Thyroid gland (tissue), 4 donors: ENCODE measurements around the gene ULBP2. TPM values are rescaled to one million over a fixed set of nuclear protein-coding genes. Genes with fewer than 3 reads are reported as not detected.
A peak's percentile ranks its signal among the peaks of the same experiment; 100 is the strongest.

Experiments
- DNase-seq, 2 donors: peaks; one replicate each; pipeline ENCODE4 v3.0.0-alpha.2; 2019
- H3K27ac ChIP-seq, 3 donors: fragments of 200-600 bp; sonication (generic); 1 replicate in 2 of 3; 2 replicates in 1 of 3; pipeline ENCODE4 v1.5.1; 2016 to 2019; ENCODE audit warnings: mild to moderate bottlenecking in 1 of 3, moderate library complexity in 1 of 3
- H3K27me3 ChIP-seq: fragments of 200-600 bp; sonication (generic); one replicate; pipeline ENCODE4 v1.5.1; 2019
- H3K36me3 ChIP-seq, 2 donors: fragments of 200-600 bp; sonication (generic); one replicate each; pipeline ENCODE4 v1.5.1; 2016 to 2019
- H3K4me1 ChIP-seq, 2 donors: fragments of 200-600 bp; sonication (generic); one replicate each; pipeline ENCODE4 v1.5.1; 2017 to 2019
- H3K4me3 ChIP-seq, 3 donors: fragments of 200-600 bp; sonication (generic); replicated peaks in 1 of 3; 1 replicate in 2 of 3; 2 replicates in 1 of 3; pipeline ENCODE4 v1.5.1; 2016; ENCODE audit warnings: mild to moderate bottlenecking in 1 of 3
- H3K9me3 ChIP-seq: fragments of 200-600 bp; sonication (generic); one replicate; pipeline ENCODE4 v1.5.1; 2017
- POLR2A ChIP-seq, 2 donors: fragments of 450-650 bp; IDR thresholded peaks; one replicate each; pipeline ENCODE4 v1.6.1; 2017; ENCODE audit warnings: antibody characterized with exemption in 2 of 2, mild to moderate bottlenecking in 2 of 2, moderate library complexity in 1 of 2
- WGBS, 2 donors: methylation state at CpG; one replicate each; pipeline ENCODE4 v1.1.5; 2017; 5-methylcytosine and 5-hydroxymethylcytosine counted together
- intact Hi-C: fragments of 100-400 bp; cut with DNase I; formaldehyde crosslinking; loops from one replicate; pipeline ENCODE4 v1.15.1; 2023
- total RNA-seq, 4 donors: library from RNA; depleted of rRNA; stranded (reverse); fragments of >200 nt; gene quantifications; one replicate each; pipeline ENCODE4 v1.2.3, GENCODE V29; 2016
- TF ChIP-seq, protein P1 (sequence below), 6 experiments: fragments of 200-600 bp in 3 of 6; fragments of 450-650 bp in 3 of 6; sonication (generic) in 3 of 6; IDR thresholded peaks; one replicate each; pipeline ENCODE4 v1.5.1; 2016 to 2019; ENCODE audit warnings: antibody characterized with exemption in 6 of 6, mild to moderate bottlenecking in 2 of 6, inconsistent platforms in 1 of 6, moderate library complexity in 1 of 6

ULBP2 gene
- total RNA-seq, 4 donors from 2014 or later = 0.78 to 1.5 TPM; not detected in 2

DNA sequence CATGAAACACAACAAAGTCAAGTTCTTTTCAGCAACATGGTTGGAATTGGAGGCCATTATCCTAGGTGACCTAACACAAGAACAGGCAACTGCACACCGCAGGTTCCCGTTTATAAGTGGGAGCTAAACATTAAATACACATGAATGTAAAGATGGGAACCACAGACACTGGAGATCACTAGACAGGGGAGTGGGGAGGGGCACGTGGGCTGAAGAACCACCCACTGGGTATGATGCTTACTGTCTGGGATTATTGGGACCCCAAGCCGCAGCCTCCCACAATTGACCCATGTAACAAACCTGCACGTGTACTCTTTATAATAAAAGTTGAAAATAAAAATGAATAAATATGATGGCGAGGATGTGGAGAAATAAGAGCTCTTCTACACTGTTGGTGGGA is 10.3 kb upstream of the ULBP2 start:
- Histone ChIP-seq H3K9me3 (no peaks in the 10 kb centered on the region), H3K4me1 (peaks cover 7 to 13% of the 10 kb centered on the region in 2 donors), H3K36me3 (no peaks in the 10 kb centered on the region), H3K27me3 (no peaks in the 10 kb centered on the region), H3K4me3 (no peak overlapping the region), H3K27ac (no peak overlapping the region)
- intact Hi-C loops = no loop called here
- DNase-seq = no peak
- TF ChIP-seq, protein P1, sequence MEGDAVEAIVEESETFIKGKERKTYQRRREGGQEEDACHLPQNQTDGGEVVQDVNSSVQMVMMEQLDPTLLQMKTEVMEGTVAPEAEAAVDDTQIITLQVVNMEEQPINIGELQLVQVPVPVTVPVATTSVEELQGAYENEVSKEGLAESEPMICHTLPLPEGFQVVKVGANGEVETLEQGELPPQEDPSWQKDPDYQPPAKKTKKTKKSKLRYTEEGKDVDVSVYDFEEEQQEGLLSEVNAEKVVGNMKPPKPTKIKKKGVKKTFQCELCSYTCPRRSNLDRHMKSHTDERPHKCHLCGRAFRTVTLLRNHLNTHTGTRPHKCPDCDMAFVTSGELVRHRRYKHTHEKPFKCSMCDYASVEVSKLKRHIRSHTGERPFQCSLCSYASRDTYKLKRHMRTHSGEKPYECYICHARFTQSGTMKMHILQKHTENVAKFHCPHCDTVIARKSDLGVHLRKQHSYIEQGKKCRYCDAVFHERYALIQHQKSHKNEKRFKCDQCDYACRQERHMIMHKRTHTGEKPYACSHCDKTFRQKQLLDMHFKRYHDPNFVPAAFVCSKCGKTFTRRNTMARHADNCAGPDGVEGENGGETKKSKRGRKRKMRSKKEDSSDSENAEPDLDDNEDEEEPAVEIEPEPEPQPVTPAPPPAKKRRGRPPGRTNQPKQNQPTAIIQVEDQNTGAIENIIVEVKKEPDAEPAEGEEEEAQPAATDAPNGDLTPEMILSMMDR (IDR thresholded peaks at IDR 0.05) = no peak
- no peak for TF ChIP-seq POLR2A (IDR thresholded peaks at IDR 0.05)
- WGBS, 2 donors = 74 to 86% methylated on average over 6 of the region's 6 CpGs

DNA sequence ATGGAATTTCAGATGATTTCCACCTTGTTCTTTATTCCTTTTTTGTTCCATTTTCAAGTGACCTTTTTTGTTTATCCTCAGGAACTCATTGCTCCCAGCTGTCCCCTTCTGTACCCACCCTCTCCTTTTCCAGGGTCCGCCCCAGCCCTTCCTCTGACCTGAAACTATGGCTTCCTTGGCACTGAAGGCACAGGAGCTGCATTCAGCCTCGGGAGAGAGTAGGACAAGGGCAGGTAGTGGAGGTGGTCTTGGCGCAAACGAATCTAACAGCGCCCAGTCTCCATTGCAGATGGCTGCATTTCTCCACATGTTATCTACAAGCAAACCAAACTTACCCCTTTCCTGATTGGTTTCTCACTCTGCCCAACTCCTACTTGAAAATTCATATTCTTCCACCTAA is 8.8 kb upstream of the ULBP2 start:
- WGBS, 2 donors = 75 to 77% methylated on average over 5 of the region's 5 CpGs
- no peaks in the 10 kb centered on the region for H3K9me3 ChIP-seq
- TF ChIP-seq, protein P1 (IDR thresholded peaks at IDR 0.05) = no peak
- no peak for TF ChIP-seq POLR2A (IDR thresholded peaks at IDR 0.05)
- intact Hi-C loops = no loop called here
- H3K4me1 ChIP-seq = peaks cover 7 to 13% of the 10 kb centered on the region in 2 donors
- no peak overlapping the region for H3K4me3 ChIP-seq
- H3K27me3 ChIP-seq = peaks cover 5% of the 10 kb centered on the region
- H3K27ac ChIP-seq = no peak overlapping the region
- DNase-seq = no peak
- no peaks in the 10 kb centered on the region for H3K36me3 ChIP-seq

DNA sequence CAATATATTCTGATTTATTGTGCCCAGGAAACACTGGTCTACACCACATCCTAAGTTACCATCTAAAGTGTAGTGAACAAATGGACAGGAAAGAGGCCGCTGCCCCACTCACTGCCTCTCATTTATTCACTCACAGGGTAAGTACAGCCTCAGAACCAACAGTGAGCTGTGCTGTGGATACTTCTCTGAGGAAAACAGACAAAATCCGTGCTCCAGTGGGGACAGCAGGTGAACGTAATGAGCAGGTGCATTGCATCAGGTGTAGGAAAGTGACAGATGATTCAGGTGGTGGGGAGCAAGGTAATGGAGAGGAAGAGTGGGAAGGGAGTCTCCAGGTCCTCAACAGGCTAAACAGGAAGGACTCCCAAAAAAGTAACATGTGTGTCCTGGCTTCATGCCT is 8.4 kb upstream of the ULBP2 start:
- intact Hi-C loops = no loop called here
- no peak for DNase-seq

DNA sequence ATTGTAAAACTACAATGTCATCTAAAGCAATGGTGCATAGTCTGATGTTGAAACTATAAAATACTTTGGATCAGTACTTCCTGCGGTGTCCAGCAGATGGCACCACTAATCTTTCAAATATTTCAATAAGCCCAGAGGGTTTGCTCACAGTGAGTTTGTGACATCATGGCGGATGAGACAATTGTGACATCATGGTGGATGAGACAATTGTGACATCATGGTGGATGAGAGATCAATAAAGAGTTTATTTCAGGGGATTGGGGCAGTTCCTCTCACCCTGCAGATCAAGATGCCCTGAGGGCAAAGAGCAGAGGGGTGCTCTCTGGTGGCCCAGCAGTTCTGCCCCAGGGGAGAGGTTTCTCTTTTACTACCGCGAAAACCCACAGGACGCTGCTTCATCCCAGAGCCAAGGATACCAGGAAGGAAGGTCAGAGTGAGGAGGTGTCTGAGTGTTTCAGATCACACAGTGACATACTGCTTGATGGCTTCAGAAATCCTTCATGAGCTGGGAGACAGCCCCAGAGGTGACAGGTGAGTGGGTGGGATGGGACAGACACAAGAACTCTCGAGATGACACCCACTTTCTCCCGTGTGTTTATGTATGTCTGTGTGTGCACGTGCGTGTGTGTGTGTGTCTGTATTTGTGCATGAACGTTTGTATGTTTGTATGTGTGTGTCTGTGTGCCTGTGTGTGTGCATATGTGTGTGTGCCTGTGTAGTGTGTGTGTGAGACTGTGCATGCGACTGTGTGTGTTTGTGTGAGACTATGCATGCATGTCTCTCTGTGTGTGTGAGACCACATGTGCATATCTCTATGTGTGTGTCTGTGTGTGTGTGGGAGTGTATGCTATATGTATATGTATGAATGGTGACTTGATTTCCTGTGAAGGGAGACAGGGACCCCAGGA is 7.3 kb upstream of the ULBP2 start:
- Histone ChIP-seq H3K27ac (no peak overlapping the region), H3K27me3 (peaks cover 17% of the 10 kb centered on the region), H3K36me3 (no peaks in the 10 kb centered on the region), H3K4me3 (no peak overlapping the region), H3K4me1 (peaks cover 14% of the 10 kb centered on the region in 2 donors), H3K9me3 (no peaks in the 10 kb centered on the region)
- WGBS, 2 donors = 42 to 54% methylated on average over 10 to 11 of the region's 11 CpGs
- TF ChIP-seq, protein P1 (IDR thresholded peaks at IDR 0.05) = peak; percentile 69 to 86 (median 80)
- TF ChIP-seq POLR2A (IDR thresholded peaks at IDR 0.05) = no peak
- intact Hi-C loops = loop anchor here (2.0 to 5.0 kb wide), 2 partner anchors 82 to 133 kb away; partner anchors contain the start of gene ULBP3
- peak; percentile 63 to 68 for DNase-seq

More for the DNA sequence above, 8.4 kb upstream of the ULBP2 start:
- no peak overlapping the region for H3K4me3 ChIP-seq
- H3K27ac ChIP-seq = no peak overlapping the region
- no peaks in the 10 kb centered on the region for H3K36me3 ChIP-seq
- 45 to 49% methylated on average over 3 of the region's 3 CpGs for WGBS, 2 donors
- H3K4me1 ChIP-seq = peaks cover 11 to 15% of the 10 kb centered on the region in 2 donors
- H3K9me3 ChIP-seq = no peaks in the 10 kb centered on the region
- TF ChIP-seq POLR2A (IDR thresholded peaks at IDR 0.05) = no peak
- TF ChIP-seq, protein P1 (IDR thresholded peaks at IDR 0.05) = no peak
- peaks cover 7% of the 10 kb centered on the region for H3K27me3 ChIP-seq

DNA sequence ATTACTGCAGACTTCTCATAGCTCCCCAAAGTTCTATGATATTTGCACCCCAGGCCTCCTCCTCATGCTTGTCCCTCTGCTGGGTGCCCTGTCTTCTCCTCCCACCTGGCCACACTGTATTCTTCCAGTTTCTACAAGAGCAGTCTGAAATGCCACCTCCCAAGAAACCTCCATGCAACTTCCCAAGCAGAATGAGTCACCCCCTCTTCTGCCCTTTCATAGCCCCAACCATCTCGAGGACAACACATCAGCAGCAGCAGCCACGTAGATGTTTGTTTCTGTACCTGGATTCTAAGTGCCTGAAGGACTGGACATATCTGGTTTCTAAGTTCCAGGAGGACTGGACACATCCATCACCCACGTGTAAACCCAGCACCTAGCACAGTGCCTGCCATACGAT is 6.6 kb upstream of the ULBP2 start:
- no peak for TF ChIP-seq POLR2A (IDR thresholded peaks at IDR 0.05)
- TF ChIP-seq, protein P1 (IDR thresholded peaks at IDR 0.05) = no peak
- Histone ChIP-seq H3K4me1 (peaks cover 11 to 12% of the 10 kb centered on the region in 2 donors), H3K36me3 (no peaks in the 10 kb centered on the region), H3K27me3 (peaks cover 20% of the 10 kb centered on the region), H3K4me3 (no peak overlapping the region), H3K9me3 (no peaks in the 10 kb centered on the region), H3K27ac (no peak overlapping the region)
- intact Hi-C loops = loop anchor here (2.0 to 5.0 kb wide), 2 partner anchors 82 to 132 kb away; partner anchors contain the start of gene ULBP3
- 67 to 79% methylated on average over 4 of the region's 4 CpGs for WGBS, 2 donors
- DNase-seq = no peak
